GM21360 (cell line): ENCODE measurements around the gene SULT4A1.

Experiments
- ATAC-seq: cut with Tn5 transposase; IDR thresholded peaks from one replicate; pipeline ENCODE4 v1.9.1; 2021; ENCODE audit warnings: mild to moderate bottlenecking, moderate library complexity; ENCODE audit not compliant: unreplicated experiment

SULT4A1 gene

GRCh38 chr22:43845981-43846380 is 16.3 kb downstream of the SULT4A1 start:
- ATAC-seq: no peak

- no peak for ATAC-seq
These were observed 17.5 kb downstream of the SULT4A1 start for GRCh38 chr22:43844560-43845545.

GRCh38 chr22:43843783-43844530 is 18.4 kb downstream of the SULT4A1 start:
- no peak for ATAC-seq

- ATAC-seq: no peak
These were observed 20.6 kb downstream of the SULT4A1 start for GRCh38 chr22:43841742-43842141.

- no peak for ATAC-seq
These were observed 21.5 kb downstream of the SULT4A1 start for GRCh38 chr22:43840851-43841250.

- no peak for ATAC-seq
These were observed 21.9 kb downstream of the SULT4A1 start for GRCh38 chr22:43840431-43840830.

- no peak for ATAC-seq
These were observed 22.5 kb downstream of the SULT4A1 start for GRCh38 chr22:43839781-43840180.

- no peak for ATAC-seq
These were observed 23.6 kb downstream of the SULT4A1 start for GRCh38 chr22:43838571-43839307.

GRCh38 chr22:43838161-43838560 is 24.2 kb downstream of the SULT4A1 start:
- ATAC-seq: no peak

- ATAC-seq: no peak
These were observed 24.6 kb downstream of the SULT4A1 start for GRCh38 chr22:43837666-43838065.

GRCh38 chr22:43835736-43836135 is 26.6 kb downstream of the SULT4A1 start:
- ATAC-seq: no peak

- no peak for ATAC-seq
These were observed 27.1 kb downstream of the SULT4A1 start for GRCh38 chr22:43835166-43835565.

GRCh38 chr22:43833286-43834240 is 28.8 kb downstream of the SULT4A1 start:
- ATAC-seq: no peak

- ATAC-seq: no peak
These were observed 29.7 kb downstream of the SULT4A1 start for GRCh38 chr22:43832393-43833265.

- no peak for ATAC-seq
These were observed 30.5 kb downstream of the SULT4A1 start for GRCh38 chr22:43831561-43832392.

GRCh38 chr22:43830931-43831560 is 31.3 kb downstream of the SULT4A1 start:
- ATAC-seq: no peak

GRCh38 chr22:43829904-43830851 is 32.1 kb downstream of the SULT4A1 start:
- no peak for ATAC-seq
